PC-9 (cell line): Measurements from ENCODE around the gene VPS16.

Source experiments
- EZH2 ChIP-seq: fragments of 200-600 bp; sonication (generic); IDR thresholded peaks from 2 replicates; pipeline ENCODE4 v1.8.0; 2017; ENCODE audit warnings: antibody characterized with exemption, low read depth
- TF ChIP-seq, protein P1 (sequence below): fragments of 200-600 bp; sonication (generic); conservative IDR thresholded peaks from 2 replicates; pipeline ENCODE4 v1.6.1; 2017; ENCODE audit warnings: mixed run types, antibody characterized with exemption, mild to moderate bottlenecking, moderate library complexity

DNA sequence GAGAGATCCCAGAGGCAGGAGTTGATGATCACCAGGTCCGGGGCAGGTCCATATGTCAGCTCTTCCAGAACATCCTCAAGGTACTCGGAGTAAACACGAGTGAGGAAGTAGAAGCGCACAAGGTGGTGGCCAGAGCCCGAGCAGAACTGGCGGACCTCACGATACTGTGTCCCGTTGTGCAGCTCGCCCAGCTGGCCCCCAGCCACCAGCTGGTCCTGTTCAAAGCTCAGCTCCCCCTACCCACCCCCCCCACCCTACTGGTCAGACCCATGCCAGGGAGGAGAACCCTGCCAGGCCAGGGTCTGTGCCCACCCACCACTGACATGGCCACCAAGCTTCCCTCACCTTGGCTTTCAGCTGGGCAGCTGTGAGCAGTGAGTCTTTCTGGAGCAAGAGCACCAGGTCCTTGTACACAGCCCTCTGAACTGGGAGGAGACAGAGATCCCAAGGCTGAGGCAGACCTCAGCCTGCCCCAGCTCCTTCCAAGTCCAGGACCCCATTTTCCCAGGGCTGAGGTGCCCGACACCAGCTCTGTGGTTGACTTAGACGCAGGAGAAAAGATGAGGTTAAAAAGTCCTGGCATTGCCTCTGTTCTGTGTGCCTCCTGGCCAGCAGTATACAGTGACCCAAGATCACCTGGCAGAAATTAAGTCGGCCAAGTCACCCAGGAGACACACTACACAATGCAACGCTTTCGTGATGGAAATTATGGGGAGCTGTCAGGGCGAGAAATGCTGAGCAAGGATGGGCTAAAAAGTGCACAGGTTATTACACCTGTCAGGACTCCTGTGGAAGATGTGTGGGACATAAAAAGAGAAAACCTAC, 1.5 kb upstream of the VPS16 start:
- TF ChIP-seq EZH2 = no peak
- TF ChIP-seq, protein P1, sequence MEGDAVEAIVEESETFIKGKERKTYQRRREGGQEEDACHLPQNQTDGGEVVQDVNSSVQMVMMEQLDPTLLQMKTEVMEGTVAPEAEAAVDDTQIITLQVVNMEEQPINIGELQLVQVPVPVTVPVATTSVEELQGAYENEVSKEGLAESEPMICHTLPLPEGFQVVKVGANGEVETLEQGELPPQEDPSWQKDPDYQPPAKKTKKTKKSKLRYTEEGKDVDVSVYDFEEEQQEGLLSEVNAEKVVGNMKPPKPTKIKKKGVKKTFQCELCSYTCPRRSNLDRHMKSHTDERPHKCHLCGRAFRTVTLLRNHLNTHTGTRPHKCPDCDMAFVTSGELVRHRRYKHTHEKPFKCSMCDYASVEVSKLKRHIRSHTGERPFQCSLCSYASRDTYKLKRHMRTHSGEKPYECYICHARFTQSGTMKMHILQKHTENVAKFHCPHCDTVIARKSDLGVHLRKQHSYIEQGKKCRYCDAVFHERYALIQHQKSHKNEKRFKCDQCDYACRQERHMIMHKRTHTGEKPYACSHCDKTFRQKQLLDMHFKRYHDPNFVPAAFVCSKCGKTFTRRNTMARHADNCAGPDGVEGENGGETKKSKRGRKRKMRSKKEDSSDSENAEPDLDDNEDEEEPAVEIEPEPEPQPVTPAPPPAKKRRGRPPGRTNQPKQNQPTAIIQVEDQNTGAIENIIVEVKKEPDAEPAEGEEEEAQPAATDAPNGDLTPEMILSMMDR = no peak
